Tibial nerve (tissue), 3 donors: ENCODE results near the gene ZDHHC11.

Experiments
- POLR2A ChIP-seq, 2 donors: fragments of 450-650 bp; IDR thresholded peaks; one replicate each; pipeline ENCODE4 v1.6.1; 2017; ENCODE audit warnings: antibody characterized with exemption in 2 of 2, mild to moderate bottlenecking in 2 of 2, moderate library complexity in 2 of 2
- TF ChIP-seq, protein P1 (sequence below), 5 experiments: fragments of 200-600 bp in 3 of 5; fragments of 450-650 bp in 2 of 5; sonication (generic) in 3 of 5; IDR thresholded peaks; one replicate each; pipeline ENCODE4 v1.5.1; 2016 to 2019; ENCODE audit warnings: antibody characterized with exemption in 5 of 5, mild to moderate bottlenecking in 3 of 5, moderate library complexity in 2 of 5

DNA sequence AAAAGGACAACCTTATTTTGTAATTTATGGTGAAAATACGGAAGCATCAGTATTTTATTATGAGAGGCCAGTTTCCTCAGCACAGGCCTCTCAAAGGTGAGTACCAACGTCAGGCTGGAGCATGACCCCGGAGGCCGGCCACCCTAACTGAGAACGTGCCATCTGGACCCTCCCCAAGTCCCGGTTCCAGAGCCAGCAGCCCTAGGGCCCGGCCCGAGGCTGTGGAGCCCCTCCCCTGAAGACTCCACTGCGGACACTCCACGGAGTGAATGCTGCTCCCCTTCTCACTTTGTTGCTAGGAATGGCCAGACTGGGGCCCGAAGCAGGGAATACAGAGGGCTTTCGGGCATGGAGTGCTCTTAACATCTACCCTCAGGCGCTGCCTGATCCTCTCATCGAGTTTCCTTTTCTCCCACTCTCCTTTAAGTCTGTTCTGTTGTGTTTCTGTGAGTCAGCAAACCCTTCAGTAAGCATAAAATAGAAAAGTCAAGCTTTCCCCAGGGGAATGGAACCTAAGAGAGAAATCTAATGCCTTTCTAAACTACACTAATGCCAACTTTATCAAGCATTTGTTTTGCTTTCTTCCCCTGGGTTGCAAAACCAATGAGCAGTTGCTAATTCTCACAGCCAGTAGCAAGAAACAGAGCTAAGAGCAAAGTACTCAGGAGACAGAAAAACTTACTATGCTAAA lies 37.3 kb upstream of the ZDHHC11 start:
- TF ChIP-seq, protein P1, sequence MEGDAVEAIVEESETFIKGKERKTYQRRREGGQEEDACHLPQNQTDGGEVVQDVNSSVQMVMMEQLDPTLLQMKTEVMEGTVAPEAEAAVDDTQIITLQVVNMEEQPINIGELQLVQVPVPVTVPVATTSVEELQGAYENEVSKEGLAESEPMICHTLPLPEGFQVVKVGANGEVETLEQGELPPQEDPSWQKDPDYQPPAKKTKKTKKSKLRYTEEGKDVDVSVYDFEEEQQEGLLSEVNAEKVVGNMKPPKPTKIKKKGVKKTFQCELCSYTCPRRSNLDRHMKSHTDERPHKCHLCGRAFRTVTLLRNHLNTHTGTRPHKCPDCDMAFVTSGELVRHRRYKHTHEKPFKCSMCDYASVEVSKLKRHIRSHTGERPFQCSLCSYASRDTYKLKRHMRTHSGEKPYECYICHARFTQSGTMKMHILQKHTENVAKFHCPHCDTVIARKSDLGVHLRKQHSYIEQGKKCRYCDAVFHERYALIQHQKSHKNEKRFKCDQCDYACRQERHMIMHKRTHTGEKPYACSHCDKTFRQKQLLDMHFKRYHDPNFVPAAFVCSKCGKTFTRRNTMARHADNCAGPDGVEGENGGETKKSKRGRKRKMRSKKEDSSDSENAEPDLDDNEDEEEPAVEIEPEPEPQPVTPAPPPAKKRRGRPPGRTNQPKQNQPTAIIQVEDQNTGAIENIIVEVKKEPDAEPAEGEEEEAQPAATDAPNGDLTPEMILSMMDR (IDR thresholded peaks at IDR 0.05) = no peak
- no peak for TF ChIP-seq POLR2A (IDR thresholded peaks at IDR 0.05)
